Spleen (tissue), 7 donors: ENCODE measurements around the gene ZNF239.

Experiments used
- CTCF ChIP-seq, 11 experiments: fragments of 200-600 bp in 7 of 11; fragments of 450-650 bp in 4 of 11; sonication (generic) in 4 of 11; IDR thresholded peaks in 8 of 11; conservative IDR thresholded peaks in 3 of 11; 1 replicate in 7 of 11; 2 replicates in 4 of 11; pipeline versions ENCODE4 v1.4.0 to v1.8.0; 2016 to 2021; ENCODE audit warnings: antibody characterized with exemption in 11 of 11, inconsistent platforms in 4 of 11, mild to moderate bottlenecking in 1 of 11
- POLR2A ChIP-seq, 3 donors: fragments of 450-650 bp; IDR thresholded peaks; one replicate each; pipeline ENCODE4 v1.5.1; 2017; ENCODE audit warnings: antibody characterized with exemption in 3 of 3, mild to moderate bottlenecking in 1 of 3
- donor health status: DM: no; HTN: no; CAD: no; lungs with moderate emphysema.
- donor health status: DM: no; HTN: no; CAD: no.
- donor health status: DM: no; HTN: no; CAD: no.

GRCh38 chr10:43584051-43584450 is 9.6 kb upstream of the ZNF239 start:
- no peak for TF ChIP-seq CTCF (IDR thresholded peaks at IDR 0.05 in 8 of 11, conservative IDR thresholded peaks at IDR 0.05 in 3 of 11)
- no peak for TF ChIP-seq POLR2A (IDR thresholded peaks at IDR 0.05)
